RWPE2 (cell line): ENCODE data around the gene CDK5R2.

Experiments used
- ATAC-seq: fragments of 200-7000 bp; cut with Tn5 transposase; 3 replicates; pipeline ENCODE4 v1.9.1; 2021; ENCODE audit warnings: low read depth
- DNase-seq: peaks from one replicate; pipeline ENCODE4 v3.0.0-alpha.2; 2020; ENCODE audit warnings: low spot score
- H3K27ac ChIP-seq: fragments of 450-650 bp; 2 replicates; pipeline ENCODE4 v1.5.1; 2017; ENCODE audit warnings: mild to moderate bottlenecking; ENCODE audit not compliant: poor library complexity, severe bottlenecking
- H3K27me3 ChIP-seq: fragments of 250-450 bp; sonication (Bioruptor Pico); 2 replicates; pipeline ENCODE4 v1.5.1; 2021; ENCODE audit warnings: mild to moderate bottlenecking, moderate library complexity; ENCODE audit not compliant: insufficient read depth, poor library complexity, severe bottlenecking
- H3K36me3 ChIP-seq: fragments of 250-450 bp; sonication (Bioruptor Pico); 2 replicates; pipeline ENCODE4 v1.5.1; 2020; ENCODE audit warnings: low read depth, mild to moderate bottlenecking, moderate library complexity
- H3K4me1 ChIP-seq: fragments of 250-450 bp; sonication (Bioruptor Pico); 2 replicates; pipeline ENCODE4 v1.5.1; 2021; ENCODE audit warnings: mild to moderate bottlenecking, moderate library complexity; ENCODE audit not compliant: insufficient read depth, poor library complexity, severe bottlenecking
- H3K4me3 ChIP-seq: fragments of 250-450 bp; sonication (Bioruptor Pico); 2 replicates; pipeline ENCODE4 v1.5.1; 2021; ENCODE audit warnings: mild to moderate bottlenecking, moderate library complexity; ENCODE audit not compliant: severe bottlenecking
- H3K9me3 ChIP-seq: fragments of 250-450 bp; sonication (Bioruptor Pico); 2 replicates; pipeline ENCODE4 v1.5.1; 2021; ENCODE audit warnings: mild to moderate bottlenecking, moderate library complexity; ENCODE audit not compliant: severe bottlenecking
- TF ChIP-seq, protein P1 (sequence below): fragments of 450-650 bp; IDR thresholded peaks from one replicate; pipeline ENCODE4 v1.5.1; 2017; ENCODE audit warnings: mild to moderate bottlenecking, moderate library complexity; ENCODE audit not compliant: poor library complexity, severe bottlenecking

CDK5R2 gene

DNA sequence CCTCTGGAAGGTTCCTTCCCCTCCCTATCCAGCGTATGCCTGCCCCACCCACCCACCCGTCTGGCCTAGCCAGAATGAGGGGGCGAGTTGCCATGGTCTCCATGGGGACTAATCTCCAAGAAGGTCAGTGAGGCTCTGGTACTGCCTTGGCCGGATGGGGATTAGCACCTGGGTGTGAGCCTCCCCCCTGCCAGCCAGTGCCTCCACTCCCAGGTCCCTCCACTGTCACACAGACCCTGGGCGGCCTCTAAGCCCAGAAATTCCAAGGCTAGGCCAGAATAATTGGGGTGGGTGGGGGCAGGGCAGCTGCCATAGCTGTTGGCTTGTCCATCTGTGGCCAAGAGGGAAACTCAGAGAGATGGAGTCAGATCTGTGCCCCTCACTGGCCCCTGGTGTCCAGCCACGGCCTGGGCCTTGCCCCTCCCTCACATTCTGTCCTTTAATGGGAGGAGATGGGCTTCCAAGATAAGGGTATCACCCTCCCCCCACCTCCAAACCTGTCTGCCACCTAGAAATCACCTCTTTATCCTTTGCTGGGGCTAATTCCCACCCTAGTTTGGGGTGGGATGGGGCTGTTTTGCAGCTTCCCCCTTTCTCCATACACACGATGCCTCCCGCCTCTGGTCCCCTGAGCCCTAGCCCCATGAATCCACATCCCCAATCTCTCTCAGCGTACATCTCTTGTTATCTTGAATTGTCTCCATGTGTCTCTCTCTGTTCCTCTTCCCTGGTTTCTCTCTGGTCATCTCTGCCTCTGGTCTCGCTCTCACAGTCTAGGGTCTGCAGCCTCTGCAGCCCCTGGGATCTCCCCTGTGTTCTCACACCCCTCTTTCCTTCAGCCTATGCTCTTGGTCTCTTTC lies 39.8 kb downstream of the CDK5R2 start:
- no peaks in the 10 kb centered on the region for H3K4me1 ChIP-seq
- ATAC-seq (no peak), DNase-seq (no peak)
- H3K9me3 ChIP-seq, result no peaks in the 10 kb centered on the region
- TF ChIP-seq, protein P1, sequence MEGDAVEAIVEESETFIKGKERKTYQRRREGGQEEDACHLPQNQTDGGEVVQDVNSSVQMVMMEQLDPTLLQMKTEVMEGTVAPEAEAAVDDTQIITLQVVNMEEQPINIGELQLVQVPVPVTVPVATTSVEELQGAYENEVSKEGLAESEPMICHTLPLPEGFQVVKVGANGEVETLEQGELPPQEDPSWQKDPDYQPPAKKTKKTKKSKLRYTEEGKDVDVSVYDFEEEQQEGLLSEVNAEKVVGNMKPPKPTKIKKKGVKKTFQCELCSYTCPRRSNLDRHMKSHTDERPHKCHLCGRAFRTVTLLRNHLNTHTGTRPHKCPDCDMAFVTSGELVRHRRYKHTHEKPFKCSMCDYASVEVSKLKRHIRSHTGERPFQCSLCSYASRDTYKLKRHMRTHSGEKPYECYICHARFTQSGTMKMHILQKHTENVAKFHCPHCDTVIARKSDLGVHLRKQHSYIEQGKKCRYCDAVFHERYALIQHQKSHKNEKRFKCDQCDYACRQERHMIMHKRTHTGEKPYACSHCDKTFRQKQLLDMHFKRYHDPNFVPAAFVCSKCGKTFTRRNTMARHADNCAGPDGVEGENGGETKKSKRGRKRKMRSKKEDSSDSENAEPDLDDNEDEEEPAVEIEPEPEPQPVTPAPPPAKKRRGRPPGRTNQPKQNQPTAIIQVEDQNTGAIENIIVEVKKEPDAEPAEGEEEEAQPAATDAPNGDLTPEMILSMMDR, result no peak
- H3K36me3 ChIP-seq, result no peaks in the 10 kb centered on the region
- no peak overlapping the region for H3K27ac ChIP-seq
- no peak overlapping the region for H3K4me3 ChIP-seq
- H3K27me3 ChIP-seq, result peaks cover 51% of the 10 kb centered on the region

DNA sequence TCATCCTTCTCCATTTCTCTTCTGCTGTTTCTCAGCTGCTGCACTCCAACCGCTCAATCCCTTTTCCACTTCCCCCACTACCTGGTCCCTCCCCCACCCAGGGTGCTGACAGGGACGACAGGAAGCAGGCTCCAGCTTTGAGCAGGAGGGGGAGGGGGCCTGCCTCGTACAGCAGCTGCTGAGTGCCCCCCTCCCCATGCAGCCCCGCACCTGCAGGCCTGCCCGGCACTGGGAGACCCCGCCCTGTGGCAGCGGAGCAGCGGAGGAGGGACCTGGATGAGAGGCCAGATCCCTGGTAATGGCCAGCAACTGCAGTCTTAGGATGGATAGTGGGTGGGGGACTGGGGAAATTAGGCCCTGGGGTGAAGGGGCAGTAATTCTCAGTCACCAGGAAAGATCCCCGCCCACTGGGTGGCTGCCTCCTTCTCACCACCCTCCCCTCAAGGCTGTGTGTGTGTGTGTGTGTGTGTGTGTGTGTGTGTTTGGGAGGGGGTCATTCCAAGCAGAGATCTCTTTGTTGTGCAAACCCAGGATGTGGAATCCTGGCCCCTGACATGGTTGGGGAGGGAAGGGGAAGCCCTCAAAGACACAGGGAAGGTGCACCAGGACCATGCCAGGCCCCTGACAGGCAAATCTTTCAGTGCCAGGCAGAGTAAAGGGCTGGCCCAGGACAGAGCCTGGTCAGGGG lies 40.6 kb downstream of the CDK5R2 start:
- H3K9me3 ChIP-seq, result no peaks in the 10 kb centered on the region
- no peak overlapping the region for H3K27ac ChIP-seq
- no peaks in the 10 kb centered on the region for H3K36me3 ChIP-seq
- no peak for ATAC-seq
- no peak for DNase-seq
- H3K27me3 ChIP-seq, result peaks cover 49% of the 10 kb centered on the region
- no peaks in the 10 kb centered on the region for H3K4me1 ChIP-seq
- H3K4me3 ChIP-seq, result no peak overlapping the region
- TF ChIP-seq, protein P1, result no peak

DNA sequence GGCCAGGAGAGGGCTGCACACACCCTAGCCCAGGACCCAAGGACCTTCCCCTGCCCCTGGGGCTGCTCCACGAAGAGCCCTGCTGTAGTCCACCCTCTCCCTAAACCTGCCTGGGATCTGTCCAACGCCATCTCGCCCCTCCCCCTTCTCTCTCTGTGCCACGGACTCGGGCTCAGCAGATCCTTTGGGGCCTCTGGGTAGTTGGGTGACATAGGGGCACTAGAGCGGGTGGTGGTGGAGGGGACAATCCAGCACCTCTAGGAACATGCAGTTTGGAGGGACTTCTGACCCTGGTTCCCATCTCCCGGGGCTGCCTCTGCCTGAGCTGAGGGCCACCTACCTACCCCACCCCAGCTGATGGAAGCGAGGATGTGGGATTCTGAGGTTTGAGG lies 41.1 kb downstream of the CDK5R2 start:
- TF ChIP-seq, protein P1, result no peak
- ATAC-seq, result no peak
- Histone ChIP-seq H3K4me1 (no peaks in the 10 kb centered on the region), H3K9me3 (no peaks in the 10 kb centered on the region), H3K27me3 (peaks cover 45% of the 10 kb centered on the region), H3K36me3 (no peaks in the 10 kb centered on the region), H3K4me3 (no peak overlapping the region), H3K27ac (no peak overlapping the region)
- DNase-seq, result peak; percentile 47

DNA sequence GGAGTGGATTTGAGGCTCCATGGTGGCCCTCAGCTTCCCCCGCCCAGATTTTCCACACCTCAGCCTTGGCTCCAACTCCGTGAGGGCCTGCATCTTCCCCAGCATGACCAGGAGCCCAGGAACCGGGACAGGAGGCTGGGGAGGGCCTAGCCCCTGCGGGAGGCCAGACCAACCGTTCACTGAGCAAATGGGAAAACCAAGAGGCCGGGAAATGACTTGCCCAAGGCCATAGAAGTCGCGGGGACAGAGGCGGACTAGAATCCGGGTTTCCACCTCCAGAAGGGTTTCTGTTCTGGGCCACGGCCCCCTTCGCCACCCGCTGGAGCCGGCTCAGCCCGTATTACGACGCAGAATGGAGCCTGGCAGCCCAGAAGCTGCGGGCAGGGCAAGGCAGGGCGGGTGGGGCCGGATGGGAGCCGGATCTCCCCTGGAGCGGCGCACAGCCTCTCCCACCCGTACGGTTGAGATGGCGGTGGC lies 41.7 kb downstream of the CDK5R2 start:
- H3K9me3 ChIP-seq, result no peaks in the 10 kb centered on the region
- peaks cover 41% of the 10 kb centered on the region for H3K27me3 ChIP-seq
- no peak for ATAC-seq

More for the DNA sequence above, 41.7 kb downstream of the CDK5R2 start:
- H3K4me1 ChIP-seq, result no peaks in the 10 kb centered on the region
- H3K4me3 ChIP-seq, result no peak overlapping the region
- H3K27ac ChIP-seq, result no peak overlapping the region
- H3K36me3 ChIP-seq, result no peaks in the 10 kb centered on the region
- TF ChIP-seq, protein P1, result no peak
- no peak for DNase-seq
